T follicular helper cell (primary cell): ENCODE data around the gene APOBR.
A peak's percentile ranks its signal among the peaks of the same experiment; 100 is the strongest.
"Not testable (repeated sequence)": the region's sequence is repeated elsewhere in the genome, so short reads cannot be mapped to it uniquely, and the experiment has no call there.

Experiments
- DNase-seq: peaks from one replicate; pipeline ENCODE4 v3.0.0-alpha.2; 2020; ENCODE audit warnings: low read depth
- total RNA-seq, 2 experiments: gene quantifications; one replicate each; lab custom pipeline; 2026; lab: John Stamatoyannopoulos, UW

Gene APOBR, protein sequence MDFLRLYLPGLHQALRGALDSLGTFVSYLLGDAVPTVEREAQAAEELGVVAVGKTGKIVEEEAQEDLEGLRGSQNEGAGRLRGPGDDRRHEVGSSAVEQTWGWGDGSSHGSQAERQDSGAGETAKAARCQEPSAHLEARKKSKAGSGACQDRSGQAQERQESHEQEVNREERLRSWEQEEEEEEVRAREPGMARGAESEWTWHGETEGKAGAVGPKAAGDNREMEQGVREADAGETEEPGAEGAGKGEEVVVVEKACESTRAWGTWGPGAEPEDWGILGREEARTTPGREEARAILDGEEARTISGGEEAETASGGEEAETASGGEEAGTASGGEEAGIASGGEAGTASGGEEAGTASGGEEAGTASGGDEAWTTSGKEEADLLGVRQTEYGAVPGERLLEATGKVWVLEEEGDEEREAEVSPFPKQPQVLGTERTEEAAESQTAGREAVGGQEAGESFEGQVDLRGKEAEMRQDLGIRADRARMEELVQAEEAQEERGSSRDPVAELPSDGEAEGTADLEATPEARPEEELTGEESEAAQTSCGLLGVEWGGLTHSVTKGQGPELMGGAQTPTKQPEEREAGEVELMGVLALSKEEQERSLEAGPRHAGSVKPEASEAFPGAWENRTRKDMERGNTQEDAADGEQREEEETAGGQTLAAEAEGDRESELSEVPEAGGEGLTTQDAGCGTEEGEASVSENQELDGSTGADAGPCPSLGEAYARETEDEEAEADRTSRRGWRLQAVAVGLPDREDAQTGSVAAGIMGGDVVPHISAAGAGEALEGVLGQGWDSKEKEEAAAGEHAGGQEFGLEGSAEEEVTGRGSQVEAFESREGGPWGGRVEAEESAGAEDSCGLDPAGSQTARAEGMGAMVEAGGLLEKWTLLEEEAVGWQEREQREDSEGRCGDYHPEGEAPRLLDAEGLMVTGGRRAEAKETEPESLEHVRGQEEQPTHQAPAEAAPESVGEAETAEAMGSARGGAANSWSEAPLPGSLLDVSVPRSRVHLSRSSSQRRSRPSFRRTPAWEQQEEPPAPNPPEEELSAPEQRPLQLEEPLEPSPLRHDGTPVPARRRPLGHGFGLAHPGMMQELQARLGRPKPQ
- total RNA-seq: 1.5 to 13.1 reads per million in 2 experiments

GRCh38 chr16:28494121-28494851 is at the start of gene APOBR:
TSS of gene APOBR (plus strand) at chr16:28494643. CDS start at chr16:28494682, 39 bp downstream.
- DNase-seq: peak; percentile 83

DNA sequence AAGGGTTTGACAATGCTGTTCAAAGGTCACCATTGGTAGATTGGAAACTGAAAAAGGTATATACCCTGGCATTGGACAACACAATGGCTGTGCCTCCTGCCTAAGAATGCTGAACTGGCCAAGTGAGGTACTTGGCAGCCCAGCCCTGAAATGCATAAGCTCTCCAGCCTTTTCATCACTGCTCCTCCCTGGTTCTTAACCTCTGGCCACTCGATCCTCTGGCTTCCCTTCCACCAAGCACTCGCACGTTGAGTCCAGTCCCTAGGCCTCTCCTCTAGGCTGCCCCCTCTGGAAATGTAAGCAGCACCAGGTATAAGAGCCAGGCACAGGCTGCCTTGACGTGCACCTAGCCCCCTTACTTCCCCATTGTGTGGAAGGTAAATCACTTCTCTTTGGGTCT is 48.1 kb upstream of the APOBR start:
- not testable (repeated sequence) for DNase-seq

DNA sequence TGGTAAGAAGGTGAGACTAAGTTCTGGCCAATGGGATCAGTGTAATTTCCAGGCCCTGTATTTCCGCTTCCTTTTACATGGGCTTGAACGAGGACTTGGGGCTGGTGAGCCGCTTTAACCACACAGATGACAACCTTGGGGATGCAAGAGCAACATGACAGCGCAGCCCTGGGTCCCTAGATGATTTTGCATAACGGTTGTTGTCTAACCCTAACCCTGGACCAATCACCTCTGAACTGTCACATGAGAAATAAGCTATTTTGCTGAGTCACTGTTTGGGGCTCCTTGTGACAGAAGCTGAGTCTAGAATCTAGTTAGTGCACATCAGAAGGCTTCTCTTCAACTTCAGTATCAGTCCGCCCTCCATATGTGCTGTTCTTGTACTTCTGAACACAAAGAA is 47.4 kb upstream of the APOBR start:
- not testable (repeated sequence) for DNase-seq

- no peak for DNase-seq
Measured at GRCh38 chr16:28473714-28474265, 20.7 kb upstream of the APOBR start.

GRCh38 chr16:28475221-28475620 is 19.2 kb upstream of the APOBR start:
- no peak for DNase-seq

- no peak for DNase-seq
Measured at GRCh38 chr16:28477311-28477920, 17.0 kb upstream of the APOBR start.

DNA sequence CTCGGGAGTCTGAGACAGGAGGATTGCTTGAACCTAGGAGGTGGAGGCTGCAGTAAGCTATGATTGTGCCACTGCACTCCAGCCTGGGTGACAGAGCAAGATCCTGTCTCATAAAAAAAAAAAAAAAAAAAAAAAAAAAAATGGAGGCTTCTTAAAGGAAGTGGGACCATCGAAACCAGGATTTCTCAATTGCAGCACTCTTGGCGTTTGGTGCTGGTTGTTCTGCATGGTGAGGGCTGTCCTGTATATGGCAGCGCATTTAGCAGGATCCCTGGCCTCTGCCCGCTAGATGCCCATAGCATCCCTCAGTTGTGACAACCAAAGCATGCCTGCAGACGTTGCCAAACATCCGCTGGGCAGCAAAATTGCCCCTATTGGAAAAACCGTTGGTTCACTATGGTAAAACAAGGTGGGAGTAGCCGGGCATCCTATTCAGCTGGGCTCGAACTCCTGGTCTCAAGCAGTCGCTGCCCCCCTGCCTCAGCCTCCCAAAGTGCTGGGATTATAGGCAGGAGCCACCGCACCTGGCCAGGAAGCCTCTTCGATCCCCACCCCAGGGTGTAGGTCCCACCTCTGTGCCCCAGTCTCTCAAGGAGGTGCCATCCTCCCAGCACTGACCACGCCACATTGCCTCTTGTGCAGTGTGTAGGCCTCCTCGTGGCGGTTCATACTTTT is 15.8 kb upstream of the APOBR start:
- no peak for DNase-seq

- no peak for DNase-seq
Measured at GRCh38 chr16:28482026-28482425, 12.4 kb upstream of the APOBR start.

DNA sequence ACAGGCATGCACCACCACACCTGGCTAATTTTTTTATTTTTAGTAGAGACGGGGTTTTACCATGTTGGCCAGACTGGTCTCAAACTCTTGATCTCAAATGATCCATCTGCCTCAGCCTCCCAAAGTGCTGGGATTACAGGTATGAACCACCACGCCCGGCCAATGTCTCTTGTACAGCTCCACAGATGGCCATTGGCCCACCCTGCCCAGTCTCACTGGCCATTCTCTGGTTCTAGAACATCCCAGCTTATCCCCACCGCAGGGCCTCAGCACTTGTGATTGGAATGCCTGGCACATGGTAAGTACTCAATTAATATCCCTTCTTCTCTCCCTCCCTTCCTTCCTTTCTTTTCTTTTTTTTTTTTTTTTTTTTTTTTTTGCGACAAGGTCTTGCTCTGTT is 11.1 kb upstream of the APOBR start:
- not testable (repeated sequence) for DNase-seq

DNA sequence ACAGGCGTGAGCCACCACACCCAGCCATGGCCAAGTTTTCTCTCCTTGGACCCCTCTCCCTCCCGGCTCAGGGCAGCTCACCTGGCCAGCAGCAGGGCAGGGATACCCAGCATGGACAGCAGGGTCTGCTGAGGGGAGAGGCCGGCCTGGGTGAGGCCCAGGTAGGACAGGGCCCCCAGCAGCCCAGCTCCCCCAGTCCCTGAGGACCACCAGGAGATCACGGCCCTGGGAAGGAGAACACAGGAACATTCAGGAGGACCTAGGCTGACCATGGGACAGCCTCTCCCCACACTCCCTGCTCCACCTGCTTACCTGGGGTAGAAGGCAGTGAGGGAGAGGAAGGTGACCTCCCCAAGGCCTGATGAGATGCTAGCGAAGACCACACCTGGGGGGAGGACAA is 8.2 kb upstream of the APOBR start:
- no peak for DNase-seq

DNA sequence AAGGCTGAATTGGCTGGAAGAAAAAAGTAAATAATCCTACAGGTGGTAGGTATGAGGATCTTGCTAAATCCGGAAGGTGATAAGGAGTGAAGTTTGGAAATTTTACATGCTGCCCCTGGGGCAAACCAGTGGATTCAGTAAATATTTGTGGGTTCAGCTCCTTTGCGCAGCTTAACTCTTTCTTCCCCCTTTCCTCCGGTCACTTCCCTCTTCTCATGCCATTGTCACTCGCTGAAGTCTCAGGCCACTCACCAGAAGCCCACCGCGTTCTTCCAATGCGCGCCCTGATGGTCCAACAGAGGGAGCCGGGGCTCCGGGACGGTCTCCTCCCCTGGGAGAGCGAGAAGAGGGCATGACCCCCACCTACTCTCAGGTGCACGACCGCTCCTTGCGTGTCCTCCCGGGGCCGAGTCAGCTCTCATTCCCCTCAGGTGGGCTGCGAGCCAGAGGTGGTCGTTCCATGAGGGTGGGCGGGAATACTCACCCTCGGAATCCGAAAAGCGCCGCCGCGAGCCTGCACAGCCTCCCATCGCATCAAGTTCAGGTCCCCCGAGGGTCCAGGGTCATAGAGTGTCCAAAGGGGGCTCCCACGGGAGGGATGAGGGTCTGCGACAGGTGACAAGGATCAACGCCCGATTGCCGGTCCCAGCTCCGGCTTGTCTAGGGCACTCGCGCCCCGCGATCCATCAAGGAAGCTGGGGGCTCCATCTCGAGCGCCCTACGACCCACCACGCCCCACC is 3.0 kb upstream of the APOBR start:
- no peak for DNase-seq

DNA sequence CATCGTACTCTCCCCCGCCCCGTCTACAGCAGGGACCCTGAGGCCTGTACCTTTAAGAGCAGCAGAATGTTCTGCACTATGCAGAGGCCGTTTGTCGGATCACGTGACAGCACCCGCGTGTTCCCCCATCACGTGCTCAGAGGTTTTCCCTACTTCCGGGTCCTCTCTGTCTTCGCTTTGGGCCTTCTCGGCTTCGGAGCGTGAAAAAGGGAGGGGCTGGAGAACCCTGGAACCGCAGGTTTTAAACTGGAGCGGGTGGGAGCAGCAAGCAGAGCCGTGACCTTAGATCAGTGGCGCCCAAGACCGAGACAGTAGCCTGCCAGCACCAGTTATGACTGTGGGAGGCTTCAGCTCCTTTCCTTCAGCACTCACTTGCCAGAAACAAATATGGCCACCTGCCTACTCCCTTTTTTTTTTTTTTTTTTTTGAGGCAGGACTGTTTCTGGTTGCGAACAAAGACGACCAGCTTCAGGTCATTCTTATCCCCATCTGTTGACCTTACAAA is 2.4 kb upstream of the APOBR start, which contains the start of gene CLN3:
Gene CLN3 (minus strand): TSS at position 105 of the 505 bp plus-strand sequence. CDS start 315 bp downstream, outside the sequence.
- DNase-seq: peak; percentile 80

- no peak for DNase-seq
Measured at GRCh38 chr16:28492511-28492910, 1.9 kb upstream of the APOBR start.

GRCh38 chr16:28495098-28495793 is 803 bp downstream of the APOBR start:
- DNase-seq: no peak

DNA sequence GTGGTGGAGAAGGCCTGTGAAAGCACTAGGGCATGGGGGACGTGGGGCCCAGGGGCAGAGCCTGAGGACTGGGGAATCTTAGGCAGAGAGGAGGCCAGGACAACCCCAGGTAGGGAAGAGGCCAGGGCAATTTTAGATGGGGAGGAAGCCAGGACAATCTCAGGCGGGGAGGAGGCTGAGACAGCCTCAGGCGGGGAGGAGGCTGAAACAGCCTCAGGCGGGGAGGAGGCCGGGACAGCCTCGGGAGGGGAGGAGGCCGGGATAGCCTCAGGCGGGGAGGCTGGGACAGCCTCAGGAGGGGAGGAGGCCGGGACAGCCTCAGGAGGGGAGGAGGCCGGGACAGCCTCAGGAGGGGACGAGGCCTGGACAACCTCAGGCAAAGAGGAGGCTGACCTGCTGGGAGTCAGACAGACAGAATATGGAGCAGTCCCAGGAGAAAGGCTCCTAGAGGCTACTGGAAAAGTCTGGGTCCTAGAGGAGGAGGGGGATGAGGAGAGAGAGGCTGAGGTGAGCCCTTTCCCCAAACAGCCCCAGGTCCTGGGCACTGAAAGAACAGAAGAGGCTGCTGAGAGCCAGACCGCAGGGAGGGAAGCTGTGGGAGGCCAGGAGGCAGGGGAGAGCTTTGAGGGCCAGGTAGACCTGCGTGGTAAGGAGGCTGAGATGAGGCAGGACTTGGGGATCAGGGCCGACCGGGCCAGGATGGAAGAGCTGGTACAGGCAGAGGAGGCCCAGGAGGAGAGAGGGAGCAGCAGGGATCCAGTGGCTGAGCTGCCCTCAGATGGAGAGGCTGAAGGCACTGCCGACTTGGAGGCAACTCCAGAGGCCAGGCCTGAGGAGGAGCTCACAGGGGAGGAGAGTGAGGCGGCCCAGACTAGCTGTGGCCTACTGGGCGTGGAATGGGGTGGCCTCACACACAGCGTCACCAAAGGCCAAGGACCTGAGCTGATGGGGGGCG is 1.6 kb downstream of the APOBR start:
- no peak for DNase-seq

GRCh38 chr16:28496844-28497243 is 2.4 kb downstream of the APOBR start:
- no peak for DNase-seq

GRCh38 chr16:28497386-28497785 is 2.9 kb downstream of the APOBR start:
- DNase-seq: no peak
